Effector memory CD8-positive, alpha-beta T cell (primary cell): ENCODE measurements around the gene IL15.

Experiments used
- ATAC-seq: fragments of 150-1000 bp; cut with Tn5 transposase; replicated peaks from 2 replicates; pipeline ENCODE4 v1.10.0; 2021; ENCODE audit warnings: mild to moderate bottlenecking, moderate library complexity
- DNase-seq, 3 experiments: peaks; one replicate each; pipeline ENCODE4 v3.0.0; 2021
- H3K27ac Mint-ChIP-seq, 2 donors: one replicate each; pipeline ENCODE4 v1.8.0; 2022; ENCODE audit warnings: mild to moderate bottlenecking in 2 of 2, mixed read lengths in 2 of 2, moderate library complexity in 2 of 2
- H3K27me3 Mint-ChIP-seq, 2 donors: one replicate each; pipeline ENCODE4 v1.8.0; 2022; ENCODE audit warnings: mixed read lengths in 2 of 2
- H3K36me3 Mint-ChIP-seq: one replicate; pipeline ENCODE4 v1.8.0; 2022; ENCODE audit warnings: mild to moderate bottlenecking, moderate library complexity, mixed read lengths; ENCODE audit not compliant: insufficient read depth
- H3K4me1 Mint-ChIP-seq, 2 donors: one replicate each; pipeline ENCODE4 v1.8.0; 2022; ENCODE audit warnings: low read depth in 2 of 2, mixed read lengths in 2 of 2
- H3K4me3 Mint-ChIP-seq, 2 donors: one replicate each; pipeline ENCODE4 v1.8.0; 2022; ENCODE audit warnings: mild to moderate bottlenecking in 2 of 2, mixed read lengths in 2 of 2, moderate library complexity in 2 of 2
- H3K9me3 Mint-ChIP-seq, 2 donors: one replicate each; pipeline ENCODE4 v1.8.0; 2022; ENCODE audit warnings: mixed read lengths in 2 of 2

Gene IL15

GRCh38 chr4:141782205-141782604 lies 145.8 kb downstream of the IL15 start:
- no peak for ATAC-seq
- Mint-ChIP-seq H3K4me1 (no peaks in the 10 kb centered on the region), H3K27ac (no peak overlapping the region), H3K9me3 (peaks cover 0 to 2% of the 10 kb centered on the region in 2 donors), H3K27me3 (no peaks in the 10 kb centered on the region), H3K36me3 (no peaks in the 10 kb centered on the region), H3K4me3 (no peak overlapping the region)
- DNase-seq, result no peak
